CD8-positive, alpha-beta memory T cell (primary cell): Measurements from ENCODE around the gene POLR1C. TPM values are rescaled to one million over a fixed set of nuclear protein-coding genes. Genes with fewer than 3 reads are reported as not detected.
"Not testable (repeated sequence)": the region's sequence is repeated elsewhere in the genome, so short reads cannot be mapped to it uniquely, and the experiment has no call there.

Experiments
- CTCF ChIA-PET: fragments of 350-600 bp; sonication (Branson Sonifier 250); formaldehyde crosslinking; loops from one replicate; lab custom pipeline; 2021; ENCODE audit warnings: antibody characterized with exemption; lab: Charles Lee
- POLR2A ChIA-PET: fragments of 350-600 bp; sonication (Branson Sonifier 250); formaldehyde crosslinking; loops from one replicate; lab custom pipeline; 2021; ENCODE audit warnings: antibody characterized with exemption; lab: Charles Lee
- DNase-seq, 5 donors: peaks; one replicate each; pipeline versions ENCODE4 v3.0.0 to v3.0.0-alpha.2; 2020 to 2022; ENCODE audit warnings: mixed read lengths in 1 of 5
- H3K27ac ChIP-seq: one replicate; pipeline ENCODE4 v1.7.0; 2013; ENCODE audit warnings: low read depth, mild to moderate bottlenecking, low read length, moderate library complexity
- H3K27me3 ChIP-seq: 2 replicates; pipeline ENCODE4 v1.7.0; 2013; ENCODE audit warnings: low read length, mild to moderate bottlenecking; ENCODE audit not compliant: insufficient read depth, poor library complexity, severe bottlenecking
- H3K36me3 ChIP-seq: 2 replicates; pipeline ENCODE4 v1.7.0; 2013; ENCODE audit warnings: mild to moderate bottlenecking, low read length, moderate library complexity; ENCODE audit not compliant: insufficient read depth
- H3K4me1 ChIP-seq: 2 replicates; pipeline ENCODE4 v1.7.0; 2013; ENCODE audit warnings: mild to moderate bottlenecking, low read length, moderate library complexity; ENCODE audit not compliant: insufficient read depth
- H3K4me3 ChIP-seq: 2 replicates; pipeline ENCODE4 v1.7.0; 2013; ENCODE audit warnings: mild to moderate bottlenecking, low read length
- H3K9me3 ChIP-seq: 2 replicates; pipeline ENCODE4 v1.7.0; 2013; ENCODE audit warnings: mild to moderate bottlenecking, low read length
- H3K27ac Mint-ChIP-seq, 8 donors: one replicate each; pipeline ENCODE4 v1.8.0; 2020 to 2021; ENCODE audit warnings: mixed read lengths in 8 of 8, mild to moderate bottlenecking in 6 of 8, inconsistent platforms in 3 of 8, moderate library complexity in 3 of 8
- H3K27me3 Mint-ChIP-seq, 2 donors: one replicate each; pipeline ENCODE4 v1.8.0; 2020 to 2021; ENCODE audit warnings: mixed read lengths in 2 of 2, mild to moderate bottlenecking in 1 of 2, moderate library complexity in 1 of 2
- H3K36me3 Mint-ChIP-seq, 3 donors: one replicate each; pipeline ENCODE4 v1.8.0; 2020 to 2021; ENCODE audit warnings: mixed read lengths in 3 of 3, inconsistent platforms in 1 of 3, mild to moderate bottlenecking in 1 of 3
- H3K4me1 Mint-ChIP-seq, 3 donors: one replicate each; pipeline ENCODE4 v1.8.0; 2020 to 2021; ENCODE audit warnings: mixed read lengths in 3 of 3, inconsistent platforms in 1 of 3, mild to moderate bottlenecking in 1 of 3
- H3K4me3 Mint-ChIP-seq, 7 donors: one replicate each; pipeline ENCODE4 v1.8.0; 2020 to 2021; ENCODE audit warnings: mixed read lengths in 7 of 7, mild to moderate bottlenecking in 6 of 7, moderate library complexity in 4 of 7, inconsistent platforms in 2 of 7
- H3K9me3 Mint-ChIP-seq, 5 donors: one replicate each; pipeline ENCODE4 v1.8.0; 2020 to 2022; ENCODE audit warnings: mixed read lengths in 5 of 5, mild to moderate bottlenecking in 3 of 5, moderate library complexity in 2 of 5, inconsistent platforms in 1 of 5
- polyA plus RNA-seq: library from polyadenylated mRNA; unstranded; fragments of 300-500 nt; fragmentation: Illumina TruSeq; gene quantifications from one replicate; pipeline ENCODE4 v1.2.3, GENCODE V29; 2021
- total RNA-seq, 2 experiments: library from RNA; stranded (reverse); gene quantifications; one replicate each; pipeline ENCODE4 v1.2.3, GENCODE V29; 2021

The POLR1C gene
- total and polyA plus RNA-seq, 3 experiments from 2014 or later, result 19.6 to 124 (median 122) TPM

GRCh38 chr6:43557620-43558019 is 40.7 kb downstream of the POLR1C start:
- DNase-seq, CTCF ChIA-PET, H3K27ac ChIP-seq, H3K9me3 Mint-ChIP-seq, H3K9me3 ChIP-seq, H3K4me3 ChIP-seq, H3K4me3 Mint-ChIP-seq, H3K27me3 ChIP-seq, H3K4me1 ChIP-seq, H3K27me3 Mint-ChIP-seq, H3K4me1 Mint-ChIP-seq, POLR2A ChIA-PET: not testable (repeated sequence)
- Mint-ChIP-seq H3K27ac (peak overlapping the region in 1 of 8 donors; percentile 34), H3K36me3 (peaks cover 18 to 89% (median 21%) of the 10 kb centered on the region in 3 donors)
- peaks cover 47% of the 10 kb centered on the region for H3K36me3 ChIP-seq

GRCh38 chr6:43559328-43559727 is 42.4 kb downstream of the POLR1C start:
- H3K4me1 ChIP-seq, result no peaks in the 10 kb centered on the region
- Mint-ChIP-seq H3K27me3 (no peaks in the 10 kb centered on the region), H3K27ac (no peak overlapping the region), H3K4me3 (no peak overlapping the region), H3K4me1 (no peaks in the 10 kb centered on the region), H3K36me3 (peaks cover 11 to 88% (median 13%) of the 10 kb centered on the region in 3 donors), H3K9me3 (no peaks in the 10 kb centered on the region)
- no peaks in the 10 kb centered on the region for H3K27me3 ChIP-seq
- no peak overlapping the region for H3K27ac ChIP-seq
- peaks cover 43% of the 10 kb centered on the region for H3K36me3 ChIP-seq
- ChIA-PET CTCF (no interaction called here), POLR2A (no interaction called here)
- no peak overlapping the region for H3K4me3 ChIP-seq
- no peaks in the 10 kb centered on the region for H3K9me3 ChIP-seq
- DNase-seq, result no peak

- peak overlapping the region in 1 of 7 donors; percentile 36 for H3K4me3 Mint-ChIP-seq
- H3K27ac Mint-ChIP-seq, result peak overlapping the region in 5 of 8 donors; percentile 4 to 58 (median 26)
- DNase-seq, result no peak
- POLR2A ChIA-PET, result interaction anchor here (0.6 kb wide), 1 partner anchor 853 kb away, joined by 6 read pairs; no protein-coding TSS in a partner anchor
- H3K4me3 ChIP-seq, result no peak overlapping the region
- H3K9me3 Mint-ChIP-seq, result no peaks in the 10 kb centered on the region
- no peaks in the 10 kb centered on the region for H3K27me3 Mint-ChIP-seq
- no peaks in the 10 kb centered on the region for H3K9me3 ChIP-seq
- peaks cover 8% of the 10 kb centered on the region for H3K4me1 ChIP-seq
- H3K4me1 Mint-ChIP-seq, result peaks cover 13 to 28% (median 23%) of the 10 kb centered on the region in 3 donors
- H3K27me3 ChIP-seq, result no peaks in the 10 kb centered on the region
- peaks cover 22% of the 10 kb centered on the region for H3K36me3 ChIP-seq
- H3K27ac ChIP-seq, result peak overlapping the region; percentile 9
- CTCF ChIA-PET, result interaction anchor here (1.0 kb wide), 1 partner anchor 38 kb away, joined by 5 read pairs; no protein-coding TSS in a partner anchor
- peaks cover 4 to 68% (median 7%) of the 10 kb centered on the region in 3 donors for H3K36me3 Mint-ChIP-seq
Observed at GRCh38 chr6:43570876-43571441, 54.1 kb downstream of the POLR1C start.

Other genes with a start within 250 kb of the POLR1C start
- not detected for gene SLC22A7, start 218.8 kb upstream of the POLR1C start, total RNA-seq
- not detected for gene SLC22A7, start 218.8 kb upstream of the POLR1C start, polyA plus RNA-seq
- gene CRIP3, start 208.3 kb upstream of the POLR1C start, total RNA-seq, result under 1 TPM in 1 of 2 experiments, not detected in 1; 0.63 TPM
- not detected for gene CRIP3, start 208.3 kb upstream of the POLR1C start, polyA plus RNA-seq
- gene ZNF318, start 147.4 kb upstream of the POLR1C start, total RNA-seq, result 10 to 100 TPM; 11.8 to 12.0 TPM
- gene ZNF318, start 147.4 kb upstream of the POLR1C start, polyA plus RNA-seq, result 6.4 TPM
- gene ABCC10, start 89.5 kb upstream of the POLR1C start, total RNA-seq, result 10 to 100 TPM; 35.8 to 36.4 TPM
- gene ABCC10, start 89.5 kb upstream of the POLR1C start, polyA plus RNA-seq, result 28.2 TPM
- gene DLK2, start 61.5 kb upstream of the POLR1C start, total RNA-seq, result 1 to 10 TPM; 1.9 TPM
- gene DLK2, start 61.5 kb upstream of the POLR1C start, polyA plus RNA-seq, result 1.4 TPM
- gene TJAP1, start 39.5 kb upstream of the POLR1C start, total RNA-seq, result 10 to 100 TPM; 48.8 to 49.1 TPM
- 11.8 TPM for gene TJAP1, start 39.5 kb upstream of the POLR1C start, polyA plus RNA-seq
- under 1 TPM; 0.11 to 0.13 TPM for gene LRRC73, start 6.7 kb upstream of the POLR1C start, total RNA-seq
- gene LRRC73, start 6.7 kb upstream of the POLR1C start, polyA plus RNA-seq, result not detected
- 10 to 100 TPM; 48.9 to 49.1 TPM for gene YIPF3, start 163 bp upstream of the POLR1C start, total RNA-seq
- 86.5 TPM for gene YIPF3, start 163 bp upstream of the POLR1C start, polyA plus RNA-seq
- 100 to 1,000 TPM in 1 of 2 experiments, 10 to 100 TPM in 1; 98.0 to 116 TPM for gene XPO5, start 58.9 kb downstream of the POLR1C start, total RNA-seq
- gene XPO5, start 58.9 kb downstream of the POLR1C start, polyA plus RNA-seq, result 15.3 TPM
- 10 to 100 TPM; 33.8 to 38.6 TPM for gene POLH, start 59.1 kb downstream of the POLR1C start, total RNA-seq
- gene POLH, start 59.1 kb downstream of the POLR1C start, polyA plus RNA-seq, result 15.6 TPM
- 10 to 100 TPM; 44.2 to 45.4 TPM for gene GTPBP2, start 112.2 kb downstream of the POLR1C start, total RNA-seq
- 3.9 TPM for gene GTPBP2, start 112.2 kb downstream of the POLR1C start, polyA plus RNA-seq
- gene MAD2L1BP, start 118.8 kb downstream of the POLR1C start, total RNA-seq, result 10 to 100 TPM; 27.6 to 27.7 TPM
- gene MAD2L1BP, start 118.8 kb downstream of the POLR1C start, polyA plus RNA-seq, result 16.0 TPM
- gene RSPH9, start 127.9 kb downstream of the POLR1C start, total RNA-seq, result not detected
- 1.3 TPM for gene RSPH9, start 127.9 kb downstream of the POLR1C start, polyA plus RNA-seq
- 10 to 100 TPM; 60.4 to 60.6 TPM for gene MRPS18A, start 170.7 kb downstream of the POLR1C start, total RNA-seq
- gene MRPS18A, start 170.7 kb downstream of the POLR1C start, polyA plus RNA-seq, result 65.2 TPM